HG02970 (cell line): ENCODE measurements around the gene APIP.
A peak's percentile ranks its signal among the peaks of the same experiment; 100 is the strongest.
"Not testable (repeated sequence)": the region's sequence is repeated elsewhere in the genome, so short reads cannot be mapped to it uniquely, and the experiment has no call there.

Experiments used
- ATAC-seq: cut with Tn5 transposase; IDR thresholded peaks from one replicate; pipeline ENCODE4 v1.9.1; 2021; ENCODE audit warnings: mild to moderate bottlenecking, moderate library complexity, moderate number of reproducible peaks; ENCODE audit not compliant: unreplicated experiment, low FRiP score

APIP gene

DNA sequence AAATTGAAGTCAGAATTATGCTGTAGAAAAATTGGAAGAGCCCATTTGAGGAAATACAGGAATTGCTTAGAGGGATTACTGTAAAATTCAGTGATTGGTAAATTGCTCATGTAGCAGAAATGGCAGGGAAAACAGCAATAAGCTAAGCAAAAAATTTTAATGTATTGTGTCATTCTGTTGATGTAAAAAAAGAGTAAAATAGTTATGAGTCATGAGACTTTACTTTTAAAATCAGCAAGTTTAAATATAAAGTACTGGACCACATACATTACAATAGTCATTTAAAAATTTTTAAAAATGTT, 10.6 kb upstream of the APIP start:
- ATAC-seq, result no peak

DNA sequence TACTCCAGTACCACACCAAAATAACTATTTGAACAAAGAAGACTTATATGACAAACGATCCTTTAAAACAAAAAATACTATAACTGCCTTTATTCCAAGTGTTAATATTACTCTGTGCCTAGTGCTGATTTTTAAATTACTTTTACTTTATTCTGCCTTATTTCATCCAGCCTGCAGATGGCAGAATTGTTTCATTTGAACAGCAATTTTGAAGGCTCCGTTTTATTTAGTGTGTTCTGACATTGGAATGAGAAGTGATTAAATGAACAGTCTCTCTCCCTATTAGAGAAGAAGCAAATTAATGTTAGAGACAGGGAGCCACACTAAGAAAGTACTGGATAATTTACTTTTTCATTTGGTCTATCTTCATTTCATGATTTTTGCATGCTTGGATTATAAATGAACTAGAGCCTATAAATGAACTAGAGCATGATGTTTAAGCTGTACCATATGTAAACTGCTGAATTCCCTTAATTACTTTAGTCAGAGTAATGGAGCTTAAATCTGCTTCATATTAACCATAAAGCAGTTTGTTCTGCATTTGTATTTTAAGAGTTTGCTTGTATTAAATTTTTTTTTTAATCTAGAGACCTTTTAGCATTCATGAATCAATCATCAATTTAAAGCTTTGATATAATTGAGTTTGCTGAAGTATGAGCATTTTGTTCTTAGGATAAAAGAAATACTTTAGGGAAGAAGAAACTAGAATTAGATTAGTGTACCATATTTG, 10.1 kb upstream of the APIP start:
- no peak for ATAC-seq

DNA sequence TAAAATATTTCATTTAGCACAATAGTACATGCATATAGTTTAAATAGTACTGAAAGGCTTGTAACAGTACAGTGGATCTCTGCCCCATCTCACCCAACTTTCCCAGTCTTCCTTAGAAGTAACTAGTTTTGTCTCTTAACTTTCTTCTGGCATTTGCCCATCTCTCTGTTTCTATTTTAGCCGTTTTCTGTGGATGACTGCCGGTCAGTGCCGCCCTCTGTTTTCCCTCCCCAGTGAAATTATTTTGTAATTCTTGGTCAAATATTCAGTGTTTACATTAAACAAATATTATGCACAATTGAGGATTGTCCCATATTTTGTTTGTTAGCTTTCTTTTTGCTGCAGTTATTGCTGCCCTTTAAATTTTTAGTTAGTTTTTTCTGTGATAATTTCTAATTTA, 8.5 kb upstream of the APIP start:
- no peak for ATAC-seq

DNA sequence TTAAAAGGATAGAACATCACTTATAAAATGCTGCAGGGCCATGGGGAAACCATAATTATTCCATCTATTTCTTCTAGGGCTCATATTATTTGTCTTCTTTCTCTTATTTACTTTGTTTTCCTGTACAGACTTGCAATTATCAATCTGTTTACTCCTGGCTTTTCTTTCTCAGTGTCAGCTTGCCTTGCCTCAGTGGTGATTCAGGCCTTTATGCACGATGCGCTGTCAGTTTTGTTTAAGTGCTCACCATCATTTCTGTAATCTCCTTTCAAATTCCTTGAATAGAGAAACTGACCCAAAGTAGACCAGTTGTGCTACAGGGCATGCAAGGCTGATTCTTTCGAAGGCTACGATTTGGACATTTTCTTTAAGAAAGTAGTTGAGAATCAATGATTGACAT, 5.0 kb upstream of the APIP start:
- no peak for ATAC-seq

DNA sequence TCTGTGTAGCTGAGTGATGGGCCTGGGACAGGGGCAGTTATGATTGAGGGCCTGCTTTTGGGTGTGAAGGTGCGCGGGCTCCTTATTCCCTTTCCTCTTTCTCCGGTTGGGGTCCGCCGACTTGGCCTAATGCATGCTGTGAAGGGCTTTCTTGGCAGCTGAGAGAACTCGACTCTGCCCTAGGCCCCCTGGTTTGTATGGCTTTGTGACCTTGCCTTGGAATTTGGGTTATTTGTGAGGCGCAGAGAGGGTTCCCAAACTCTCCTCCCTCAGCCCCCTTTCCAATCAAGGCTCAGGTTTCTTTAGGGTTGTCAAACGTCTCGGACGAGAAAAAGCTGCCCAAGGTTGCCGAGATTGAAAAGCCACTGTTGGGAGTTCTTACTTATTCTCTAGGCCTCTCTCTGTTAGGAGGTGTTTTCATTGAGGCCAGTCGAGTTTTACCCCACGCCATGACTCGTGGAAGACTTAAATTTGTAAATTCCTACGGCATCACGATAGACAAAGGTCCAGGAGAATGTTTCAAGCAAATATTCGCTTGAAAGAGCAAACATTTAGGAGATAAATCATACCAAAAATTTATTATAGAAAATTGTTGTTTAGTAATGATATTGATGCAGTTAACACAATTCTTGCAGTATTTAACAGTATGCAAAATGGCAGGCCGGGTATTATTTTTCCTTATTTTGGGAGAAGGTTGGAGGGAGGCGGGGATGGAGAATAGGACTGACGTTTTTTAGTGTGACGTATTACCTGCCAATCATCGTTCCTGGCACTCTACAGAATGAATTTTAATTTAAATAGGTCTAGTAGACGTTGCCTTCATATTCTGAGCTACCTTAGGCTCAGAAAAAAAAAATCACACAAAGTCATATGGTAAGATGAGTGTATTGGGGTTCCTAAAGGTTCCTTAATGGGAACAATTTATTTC, 928 bp upstream of the APIP start:
- ATAC-seq, result no peak

DNA sequence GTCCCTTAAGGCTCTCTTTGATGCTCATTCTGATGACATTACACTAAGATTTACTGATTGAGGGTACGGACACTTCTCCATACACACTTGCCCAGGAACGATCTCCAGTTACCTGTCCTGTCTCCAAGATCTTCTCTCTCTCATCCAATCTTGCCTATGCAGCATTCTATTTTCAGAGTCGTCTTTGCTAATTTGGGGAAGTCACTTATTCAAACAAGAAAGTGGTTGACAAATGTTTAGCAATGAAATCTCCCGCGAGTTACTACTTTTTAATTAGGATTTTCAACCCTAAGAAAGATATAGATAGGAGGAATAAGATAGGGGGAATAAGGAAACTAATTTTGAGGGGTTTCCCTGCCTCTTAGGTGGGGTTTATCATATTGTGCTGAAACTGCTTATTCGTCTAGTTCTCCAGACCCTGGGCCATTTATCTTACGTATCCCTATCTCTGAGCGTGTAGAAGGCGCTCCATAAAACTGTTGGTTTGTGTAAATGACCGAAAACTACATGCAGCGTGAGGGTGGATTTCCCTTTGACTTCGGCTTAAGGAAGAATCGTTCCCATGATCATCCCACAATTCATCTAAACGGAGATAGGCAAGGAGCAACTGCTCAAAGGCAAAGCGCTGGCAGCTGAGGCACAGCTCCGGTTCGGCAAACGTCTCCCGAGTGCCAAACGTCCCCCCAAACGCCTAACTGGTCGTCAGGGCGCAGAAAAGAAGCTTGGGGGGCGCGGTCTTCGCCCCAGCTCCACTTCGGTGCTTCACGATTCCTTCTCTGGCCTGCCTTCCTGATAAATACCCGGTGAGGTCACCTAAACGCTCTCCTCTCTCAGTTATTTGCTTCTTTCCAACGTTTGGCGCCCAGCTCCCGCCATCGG, 804 bp downstream of the APIP start:
- peak; percentile 2 for ATAC-seq

DNA sequence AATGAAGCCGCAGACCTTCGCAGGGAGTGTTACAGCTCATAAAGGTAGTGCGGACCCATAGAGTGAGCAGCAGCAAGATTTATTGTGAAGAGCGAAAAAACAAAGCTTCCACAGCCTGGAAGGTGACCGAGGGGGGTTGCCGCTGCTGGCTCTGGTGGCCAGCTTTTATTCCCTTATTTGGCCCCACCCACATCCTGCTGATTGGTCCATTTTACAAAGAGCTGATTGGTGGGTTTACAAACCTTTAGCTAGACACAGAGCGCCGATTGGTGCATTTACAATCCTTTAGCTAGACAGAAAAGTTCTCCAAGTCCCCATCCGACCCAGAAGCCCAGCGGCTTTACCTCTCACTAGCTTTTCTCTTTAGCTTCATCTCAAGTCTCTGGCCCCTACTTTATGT, 2.6 kb downstream of the APIP start:
- not testable (repeated sequence) for ATAC-seq

DNA sequence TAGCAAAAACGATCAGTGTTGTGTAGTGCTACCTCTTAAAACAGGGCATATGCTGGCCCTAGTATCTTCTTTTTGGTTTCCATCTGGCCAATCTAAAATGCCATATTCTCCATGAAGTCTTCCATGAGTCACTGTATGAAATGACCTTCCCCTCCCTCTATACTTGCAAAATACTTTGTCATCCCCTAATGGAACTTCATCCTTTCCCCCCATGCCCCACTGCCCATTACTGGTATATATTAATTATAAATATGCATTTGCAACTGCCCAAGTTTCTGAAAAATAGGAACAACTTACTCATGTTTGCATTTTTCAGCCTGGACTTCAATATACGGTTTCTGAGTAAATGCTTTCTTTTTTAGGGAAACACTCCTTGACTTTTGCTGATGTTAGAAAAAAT, 4.5 kb downstream of the APIP start:
- ATAC-seq, result no peak

DNA sequence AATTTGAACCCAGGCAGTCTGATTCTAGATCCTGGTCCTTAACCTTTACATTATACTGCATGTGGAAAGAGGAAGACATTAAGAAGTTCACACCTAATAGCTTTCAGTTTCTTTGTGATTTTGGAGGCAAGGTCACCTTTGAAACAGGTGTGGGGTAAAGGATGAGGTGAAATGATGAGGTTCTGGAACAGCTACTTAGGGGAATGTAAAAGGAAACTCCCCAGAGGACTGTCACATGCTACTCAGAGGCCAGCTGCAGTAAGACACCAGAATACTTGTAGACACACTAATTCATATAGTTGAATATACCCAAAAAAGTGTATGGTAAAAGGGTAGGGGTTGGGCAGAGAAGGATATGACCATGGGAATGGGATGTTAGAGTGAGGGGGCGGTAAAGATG, 5.4 kb downstream of the APIP start:
- ATAC-seq, result no peak

DNA sequence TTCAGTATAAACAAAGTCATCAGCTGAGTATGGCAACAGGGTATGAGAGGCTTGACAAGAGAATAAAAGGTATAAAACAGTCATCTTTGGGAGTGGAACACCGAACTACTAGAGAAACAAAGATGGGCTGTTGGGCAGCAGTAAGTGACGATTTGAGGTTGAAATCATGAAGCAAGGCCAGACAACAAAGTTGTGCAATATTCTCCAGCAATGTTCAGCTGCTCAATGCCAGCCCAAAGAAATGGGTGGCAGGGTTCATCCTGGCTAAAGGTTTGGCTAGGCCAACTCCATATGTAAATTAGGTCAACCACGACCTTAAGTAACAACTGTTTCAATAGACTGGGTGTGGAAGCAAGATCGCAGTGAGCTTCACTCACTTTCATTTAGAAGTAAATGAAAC, 6.2 kb downstream of the APIP start:
- no peak for ATAC-seq

DNA sequence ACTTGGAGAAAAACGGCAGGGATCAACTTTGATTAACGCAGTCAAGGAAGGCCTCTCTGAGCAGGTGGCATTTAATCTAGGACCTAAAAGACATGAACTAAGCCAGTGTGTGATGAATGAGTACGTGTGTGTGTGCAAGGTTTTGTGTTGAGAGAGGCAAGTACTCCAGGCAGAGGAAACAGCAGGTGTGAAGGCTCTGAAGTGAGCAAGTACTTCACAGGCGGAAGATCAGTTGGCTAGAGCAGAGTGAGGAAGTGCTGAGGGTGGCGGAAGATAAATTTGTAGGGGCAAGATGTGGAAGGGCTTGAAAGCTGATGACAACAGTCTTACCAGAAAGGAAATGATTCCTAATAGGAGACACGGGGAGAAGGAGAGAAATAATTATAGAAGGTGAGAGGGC, 6.8 kb downstream of the APIP start:
- ATAC-seq, result no peak

DNA sequence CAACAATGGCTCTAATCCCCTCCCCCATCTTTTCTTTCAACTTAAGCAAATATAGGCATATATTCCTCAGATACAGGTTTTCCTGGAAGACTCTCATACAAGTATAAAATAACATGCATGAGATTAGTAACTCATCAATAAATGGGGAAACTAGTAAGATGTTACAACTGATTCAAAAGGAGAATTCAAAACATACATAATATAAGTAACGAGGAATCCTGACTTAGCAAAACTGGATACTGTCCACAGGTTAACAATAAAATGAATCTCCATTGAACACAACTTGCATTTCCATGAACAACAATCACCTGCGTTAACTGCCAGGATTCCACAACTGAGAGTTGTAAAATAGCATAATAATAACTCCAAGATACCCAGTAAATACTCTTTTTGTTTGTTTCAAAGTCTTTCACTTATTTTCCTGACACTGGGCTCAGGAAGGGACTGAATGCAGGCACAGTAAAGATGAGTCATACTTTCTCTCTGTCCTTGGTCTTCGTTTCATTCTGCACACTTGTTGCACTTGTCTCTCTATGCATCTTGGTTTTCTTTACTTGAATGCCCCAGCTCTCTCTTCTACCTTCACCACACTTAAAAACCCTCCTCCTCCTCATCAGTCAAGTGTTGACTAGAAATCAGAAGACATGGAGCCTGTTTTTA, 8.1 kb downstream of the APIP start:
- ATAC-seq, result no peak

DNA sequence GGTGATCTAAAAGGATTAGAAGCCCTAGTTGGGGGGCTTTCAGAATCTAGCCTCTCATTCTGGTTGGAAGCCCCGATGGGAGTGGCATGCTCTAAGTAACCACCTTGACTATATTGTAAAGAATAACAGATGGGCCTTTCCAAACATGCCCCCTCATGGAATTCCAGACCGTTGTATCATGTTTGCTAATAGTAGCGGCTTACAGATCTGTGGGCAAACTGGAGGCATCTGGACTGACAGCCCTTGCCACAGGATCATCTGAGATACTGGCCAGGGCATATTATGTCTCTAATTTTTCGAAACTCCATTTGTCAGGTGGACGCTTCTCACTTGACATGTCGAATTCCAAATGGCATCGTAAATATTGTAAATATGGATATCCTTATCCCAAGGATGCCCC, 10.5 kb downstream of the APIP start:
- ATAC-seq, result no peak

DNA sequence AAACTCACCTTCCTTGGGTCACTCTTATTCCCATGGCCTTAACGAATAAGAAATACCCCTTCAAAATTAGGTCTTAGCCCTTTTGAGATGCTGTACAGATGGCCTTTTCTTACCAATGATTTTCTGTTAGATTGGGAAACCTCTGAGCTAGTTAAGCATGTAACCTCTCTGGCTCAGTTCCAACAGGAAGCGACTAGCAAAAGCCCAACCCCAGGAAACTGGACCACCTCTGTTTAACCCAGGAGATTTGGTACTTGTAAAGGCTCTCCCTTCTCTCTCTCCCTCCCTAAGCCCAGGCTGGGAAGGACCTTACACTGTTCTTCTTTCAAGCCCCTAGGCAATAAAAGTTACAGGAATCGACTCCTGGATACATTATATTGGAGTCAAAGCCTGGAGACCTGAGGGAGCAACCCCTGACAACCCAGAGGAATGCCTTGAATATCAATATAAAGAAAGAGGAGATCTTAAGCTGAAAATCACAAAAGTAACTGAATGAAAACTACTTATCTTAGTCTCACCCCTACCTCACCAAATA, 11.7 kb downstream of the APIP start:
- no peak for ATAC-seq

DNA sequence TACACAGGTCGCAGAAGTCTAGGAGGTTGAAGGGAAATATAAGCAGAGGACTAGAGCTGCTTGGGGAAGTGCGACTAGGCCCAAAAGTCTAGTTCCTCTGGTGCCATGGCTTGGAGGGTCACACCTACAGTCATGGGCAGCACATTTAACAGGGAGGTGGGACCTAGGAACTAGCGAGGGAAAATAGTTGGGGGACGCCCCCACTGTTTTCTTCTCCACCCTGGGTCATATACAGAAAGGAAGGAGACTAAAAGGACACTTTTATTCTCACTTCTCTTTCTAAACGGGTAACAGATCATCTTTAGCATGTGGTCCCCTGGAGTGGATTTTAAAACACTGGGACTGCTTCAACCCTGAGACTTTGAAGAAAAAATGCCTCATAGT, 16.6 kb downstream of the APIP start:
- ATAC-seq, result no peak

DNA sequence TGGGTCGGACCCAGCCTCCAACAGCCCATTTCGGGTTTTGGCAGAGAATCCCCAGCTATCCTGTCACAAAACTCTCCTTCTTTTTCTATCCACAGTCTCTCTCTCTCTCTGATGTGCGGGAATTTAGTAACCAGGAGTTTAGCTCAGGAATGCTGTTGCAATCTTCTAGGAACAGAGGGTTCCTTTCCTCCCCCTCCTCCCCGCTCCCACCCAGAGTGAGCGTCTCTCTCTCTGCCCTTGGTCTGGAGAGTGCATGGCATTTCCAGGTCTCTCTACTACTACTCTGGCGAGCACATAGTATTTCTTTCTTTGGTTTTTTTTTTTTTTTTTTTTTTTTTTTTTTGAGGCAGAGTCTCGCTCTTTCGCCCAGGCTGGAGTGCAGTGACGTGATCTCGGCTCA, 17.7 kb downstream of the APIP start:
- ATAC-seq, result no peak

DNA sequence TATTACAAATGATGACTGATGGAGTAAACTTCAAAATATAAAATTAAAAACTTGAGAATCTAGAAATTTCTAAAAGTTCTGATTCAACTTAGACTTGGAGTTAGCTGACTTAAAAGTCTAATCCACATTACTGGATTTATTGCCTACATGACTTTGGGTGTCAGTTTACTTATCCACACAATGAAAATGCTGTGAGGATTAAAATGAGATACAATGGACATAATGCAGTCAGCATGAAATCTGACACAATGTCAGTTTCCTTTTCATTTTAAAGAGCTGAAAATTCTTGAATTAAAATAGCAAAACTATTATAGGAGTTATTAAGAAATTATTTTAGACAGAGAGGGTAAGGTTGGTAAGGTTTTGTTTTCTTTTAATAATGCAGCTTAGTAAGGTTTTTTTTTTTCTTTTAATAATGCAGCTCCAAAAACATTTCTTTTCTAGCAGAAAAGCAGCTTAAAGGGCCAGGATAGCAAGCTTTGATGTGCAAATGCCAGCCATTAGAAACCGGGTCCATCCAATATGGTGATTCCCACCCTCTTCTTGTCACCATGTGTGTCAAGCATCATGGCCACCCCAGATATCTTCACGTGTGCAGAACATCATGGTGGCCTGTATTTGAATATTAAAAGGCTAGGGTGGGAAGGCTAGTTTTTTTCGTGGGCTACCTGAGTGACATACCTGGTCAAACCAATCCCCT, 18.9 kb downstream of the APIP start:
- ATAC-seq, result no peak

DNA sequence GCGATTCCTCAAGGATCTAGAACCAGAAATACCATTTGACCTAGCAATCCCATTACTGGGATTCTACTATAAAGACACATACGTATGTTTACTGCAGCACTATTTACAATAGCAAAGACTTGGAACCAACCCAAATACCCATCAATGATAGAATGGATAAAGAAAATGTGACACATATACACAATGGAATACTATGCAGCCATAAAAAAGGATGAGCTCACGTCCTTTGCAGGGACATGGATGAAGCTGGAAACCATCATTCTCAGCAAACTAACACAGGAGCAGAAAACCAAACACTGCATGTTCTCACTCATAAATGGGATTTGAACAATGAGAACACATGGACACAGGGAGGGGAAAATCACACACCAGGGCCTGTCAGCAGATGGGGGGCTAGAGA, 20.0 kb downstream of the APIP start:
- not testable (repeated sequence) for ATAC-seq

DNA sequence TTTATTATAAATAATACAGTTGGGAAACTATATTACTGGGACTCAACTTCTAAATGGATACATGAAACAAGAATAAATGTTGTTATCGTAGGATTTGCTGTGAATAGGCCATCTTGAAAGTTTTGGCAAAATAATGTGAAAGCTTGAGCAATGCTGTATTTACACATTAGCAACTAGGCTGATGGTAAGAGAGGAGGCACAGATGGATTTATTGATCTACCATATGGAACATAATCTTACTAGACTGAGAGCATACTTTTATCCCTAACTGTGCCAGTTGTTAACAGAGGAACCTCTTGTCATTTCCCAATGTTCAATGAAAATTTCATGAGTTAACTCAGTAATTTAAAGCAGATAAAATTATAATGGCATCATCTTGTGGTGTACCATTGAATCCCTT, 22.8 kb downstream of the APIP start:
- ATAC-seq, result no peak

DNA sequence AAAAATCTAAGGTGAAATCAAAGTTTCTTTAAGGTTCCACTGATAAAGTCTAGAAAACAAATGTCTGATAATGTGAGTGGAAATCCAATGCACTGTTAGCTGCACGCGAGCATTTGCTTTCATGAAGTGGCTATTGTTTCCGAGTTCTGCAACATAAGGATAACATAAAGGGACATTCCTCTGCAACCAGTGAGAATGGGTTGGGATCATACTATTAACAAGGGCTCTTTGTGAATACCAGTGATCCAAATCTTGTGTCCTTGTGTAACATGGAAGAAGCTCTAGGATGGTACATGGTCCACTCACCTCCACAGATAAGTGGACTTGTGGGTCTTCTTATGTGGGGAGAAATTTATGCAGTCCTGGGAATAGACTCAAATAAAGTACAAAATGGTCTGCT, 24.6 kb downstream of the APIP start:
- ATAC-seq, result no peak
